ENCODE results near the gene PGRMC2.

PGRMC2 gene

GRCh38 chr4:128328106-128328505, 40.5 kb upstream of the PGRMC2 start:
- TF ChIP-seq, protein P1, sequence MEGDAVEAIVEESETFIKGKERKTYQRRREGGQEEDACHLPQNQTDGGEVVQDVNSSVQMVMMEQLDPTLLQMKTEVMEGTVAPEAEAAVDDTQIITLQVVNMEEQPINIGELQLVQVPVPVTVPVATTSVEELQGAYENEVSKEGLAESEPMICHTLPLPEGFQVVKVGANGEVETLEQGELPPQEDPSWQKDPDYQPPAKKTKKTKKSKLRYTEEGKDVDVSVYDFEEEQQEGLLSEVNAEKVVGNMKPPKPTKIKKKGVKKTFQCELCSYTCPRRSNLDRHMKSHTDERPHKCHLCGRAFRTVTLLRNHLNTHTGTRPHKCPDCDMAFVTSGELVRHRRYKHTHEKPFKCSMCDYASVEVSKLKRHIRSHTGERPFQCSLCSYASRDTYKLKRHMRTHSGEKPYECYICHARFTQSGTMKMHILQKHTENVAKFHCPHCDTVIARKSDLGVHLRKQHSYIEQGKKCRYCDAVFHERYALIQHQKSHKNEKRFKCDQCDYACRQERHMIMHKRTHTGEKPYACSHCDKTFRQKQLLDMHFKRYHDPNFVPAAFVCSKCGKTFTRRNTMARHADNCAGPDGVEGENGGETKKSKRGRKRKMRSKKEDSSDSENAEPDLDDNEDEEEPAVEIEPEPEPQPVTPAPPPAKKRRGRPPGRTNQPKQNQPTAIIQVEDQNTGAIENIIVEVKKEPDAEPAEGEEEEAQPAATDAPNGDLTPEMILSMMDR (IDR thresholded peaks at IDR 0.05; ENCODE audit: control insufficient read depth, insufficient read depth, low read depth, low read length, missing control alignments), result no peak
- no peak for DNase-seq (ENCODE audit: low read depth)

GRCh38 chr4:128323401-128323800, 35.8 kb upstream of the PGRMC2 start:
- TF ChIP-seq, protein P1 (IDR thresholded peaks at IDR 0.05; ENCODE audit: control insufficient read depth, insufficient read depth, low read depth, low read length, missing control alignments), result no peak
- H3K4me3 ChIP-seq (ENCODE audit: control insufficient read depth, low read depth, low read length), result no peak overlapping the region
- no peak for DNase-seq (ENCODE audit: low read depth)

More at GRCh38 chr4:128328106-128328505, 40.5 kb upstream of the PGRMC2 start:
- no peak overlapping the region for H3K4me3 ChIP-seq (ENCODE audit: control insufficient read depth, low read depth, low read length)

DNA sequence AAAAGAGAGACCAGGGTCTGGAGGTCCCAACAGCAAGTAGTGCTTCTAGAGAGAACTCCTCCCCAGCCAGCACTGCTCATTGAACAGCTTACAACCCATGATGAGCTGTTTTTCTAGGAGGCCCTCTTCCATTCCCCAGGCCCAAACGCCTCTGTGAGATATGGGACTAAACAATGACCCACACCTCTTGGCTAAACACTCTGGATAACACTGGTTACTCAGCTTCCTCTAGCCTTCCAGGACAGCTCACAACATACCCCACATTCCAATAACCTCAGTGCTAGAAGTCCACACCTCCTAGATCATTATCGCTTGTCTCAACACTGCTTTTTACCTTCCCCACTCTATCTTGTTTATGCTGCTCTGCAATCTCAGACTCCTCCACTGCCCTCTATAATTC, 35.4 kb upstream of the PGRMC2 start:
- H3K4me3 ChIP-seq (ENCODE audit: control insufficient read depth, low read depth, low read length), result no peak overlapping the region
- TF ChIP-seq, protein P1 (IDR thresholded peaks at IDR 0.05; ENCODE audit: control insufficient read depth, insufficient read depth, low read depth, low read length, missing control alignments), result no peak
- DNase-seq (ENCODE audit: low read depth), result no peak

DNA sequence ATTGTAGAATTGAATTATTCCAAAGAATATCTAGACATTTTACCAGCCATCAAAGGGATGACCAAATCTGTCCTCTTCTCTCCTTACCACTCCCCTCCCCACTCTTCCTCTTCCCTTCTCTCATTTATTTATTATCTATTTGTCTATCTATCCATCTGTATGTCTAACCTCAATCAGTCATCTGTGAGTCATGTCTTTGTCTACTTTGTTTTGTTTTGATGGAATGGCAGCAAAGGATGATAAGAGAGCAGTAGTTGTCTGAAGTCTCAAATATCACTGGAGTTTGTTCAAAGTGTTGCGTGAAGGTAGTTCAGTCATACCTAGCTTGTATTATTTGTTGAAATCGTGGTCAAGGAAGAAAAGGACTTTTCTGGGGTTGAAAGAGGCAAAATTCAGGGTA, 34.7 kb upstream of the PGRMC2 start:
- DNase-seq (ENCODE audit: low read depth), result no peak
- no peak overlapping the region for H3K4me3 ChIP-seq (ENCODE audit: control insufficient read depth, low read depth, low read length)
- TF ChIP-seq, protein P1 (IDR thresholded peaks at IDR 0.05; ENCODE audit: control insufficient read depth, insufficient read depth, low read depth, low read length, missing control alignments), result no peak

GRCh38 chr4:128320656-128321055, 33.0 kb upstream of the PGRMC2 start:
- no peak overlapping the region for H3K4me3 ChIP-seq (ENCODE audit: control insufficient read depth, low read depth, low read length)
- TF ChIP-seq, protein P1 (IDR thresholded peaks at IDR 0.05; ENCODE audit: control insufficient read depth, insufficient read depth, low read depth, low read length, missing control alignments), result no peak
- no peak for DNase-seq (ENCODE audit: low read depth)

GRCh38 chr4:128315756-128316520, 28.3 kb upstream of the PGRMC2 start:
- TF ChIP-seq, protein P1 (IDR thresholded peaks at IDR 0.05; ENCODE audit: control insufficient read depth, insufficient read depth, low read depth, low read length, missing control alignments), result no peak
- DNase-seq (ENCODE audit: low read depth), result no peak
- H3K4me3 ChIP-seq (ENCODE audit: control insufficient read depth, low read depth, low read length), result no peak overlapping the region

Measured in AG09309 (cell line).